Measurements from ENCODE around the gene UBE4B. TPM values are rescaled to one million over a fixed set of nuclear protein-coding genes. Genes with fewer than 3 reads are reported as not detected.

Gene UBE4B
- total RNA-seq, 1 experiment from 2014 or later, result 54.7 TPM

DNA sequence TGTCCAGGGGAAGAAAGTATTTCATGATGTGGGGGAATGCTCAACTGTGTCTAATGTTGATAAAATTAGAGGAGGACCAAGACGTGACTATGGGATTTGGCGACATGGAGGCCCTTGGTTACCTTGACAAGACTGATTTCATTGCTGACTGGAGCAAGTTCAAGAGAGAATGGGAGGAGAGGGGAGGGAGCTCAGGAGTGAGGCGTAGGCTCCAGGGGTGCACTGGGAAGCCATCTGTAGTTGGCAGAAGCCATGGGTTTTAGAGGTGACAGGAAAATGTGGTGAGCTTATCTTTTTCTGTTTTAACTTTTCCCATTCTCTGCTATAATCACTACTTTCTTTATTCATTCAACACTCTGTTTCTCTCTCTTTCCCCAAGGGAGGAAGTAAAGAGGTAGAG, 15.8 kb downstream of the UBE4B start:
- intact Hi-C loops (cut with micrococcal nuclease; ENCODE audit: unreplicated experiment), result no loop called here
- TF ChIP-seq TCF7L2 (IDR thresholded peaks at IDR 0.05; ENCODE audit: low read depth, low read length), result no peak
- TF ChIP-seq POLR2AphosphoS5 (IDR thresholded peaks at IDR 0.05; ENCODE audit: low read depth, low read length), result no peak
- no peak for TF ChIP-seq SIN3A (IDR thresholded peaks at IDR 0.05; ENCODE audit: borderline replicate concordance, insufficient read depth, low read depth, low read length)
- TF ChIP-seq, protein P1, sequence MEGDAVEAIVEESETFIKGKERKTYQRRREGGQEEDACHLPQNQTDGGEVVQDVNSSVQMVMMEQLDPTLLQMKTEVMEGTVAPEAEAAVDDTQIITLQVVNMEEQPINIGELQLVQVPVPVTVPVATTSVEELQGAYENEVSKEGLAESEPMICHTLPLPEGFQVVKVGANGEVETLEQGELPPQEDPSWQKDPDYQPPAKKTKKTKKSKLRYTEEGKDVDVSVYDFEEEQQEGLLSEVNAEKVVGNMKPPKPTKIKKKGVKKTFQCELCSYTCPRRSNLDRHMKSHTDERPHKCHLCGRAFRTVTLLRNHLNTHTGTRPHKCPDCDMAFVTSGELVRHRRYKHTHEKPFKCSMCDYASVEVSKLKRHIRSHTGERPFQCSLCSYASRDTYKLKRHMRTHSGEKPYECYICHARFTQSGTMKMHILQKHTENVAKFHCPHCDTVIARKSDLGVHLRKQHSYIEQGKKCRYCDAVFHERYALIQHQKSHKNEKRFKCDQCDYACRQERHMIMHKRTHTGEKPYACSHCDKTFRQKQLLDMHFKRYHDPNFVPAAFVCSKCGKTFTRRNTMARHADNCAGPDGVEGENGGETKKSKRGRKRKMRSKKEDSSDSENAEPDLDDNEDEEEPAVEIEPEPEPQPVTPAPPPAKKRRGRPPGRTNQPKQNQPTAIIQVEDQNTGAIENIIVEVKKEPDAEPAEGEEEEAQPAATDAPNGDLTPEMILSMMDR (IDR thresholded peaks at IDR 0.05), result no peak
- TF ChIP-seq, protein P2, sequence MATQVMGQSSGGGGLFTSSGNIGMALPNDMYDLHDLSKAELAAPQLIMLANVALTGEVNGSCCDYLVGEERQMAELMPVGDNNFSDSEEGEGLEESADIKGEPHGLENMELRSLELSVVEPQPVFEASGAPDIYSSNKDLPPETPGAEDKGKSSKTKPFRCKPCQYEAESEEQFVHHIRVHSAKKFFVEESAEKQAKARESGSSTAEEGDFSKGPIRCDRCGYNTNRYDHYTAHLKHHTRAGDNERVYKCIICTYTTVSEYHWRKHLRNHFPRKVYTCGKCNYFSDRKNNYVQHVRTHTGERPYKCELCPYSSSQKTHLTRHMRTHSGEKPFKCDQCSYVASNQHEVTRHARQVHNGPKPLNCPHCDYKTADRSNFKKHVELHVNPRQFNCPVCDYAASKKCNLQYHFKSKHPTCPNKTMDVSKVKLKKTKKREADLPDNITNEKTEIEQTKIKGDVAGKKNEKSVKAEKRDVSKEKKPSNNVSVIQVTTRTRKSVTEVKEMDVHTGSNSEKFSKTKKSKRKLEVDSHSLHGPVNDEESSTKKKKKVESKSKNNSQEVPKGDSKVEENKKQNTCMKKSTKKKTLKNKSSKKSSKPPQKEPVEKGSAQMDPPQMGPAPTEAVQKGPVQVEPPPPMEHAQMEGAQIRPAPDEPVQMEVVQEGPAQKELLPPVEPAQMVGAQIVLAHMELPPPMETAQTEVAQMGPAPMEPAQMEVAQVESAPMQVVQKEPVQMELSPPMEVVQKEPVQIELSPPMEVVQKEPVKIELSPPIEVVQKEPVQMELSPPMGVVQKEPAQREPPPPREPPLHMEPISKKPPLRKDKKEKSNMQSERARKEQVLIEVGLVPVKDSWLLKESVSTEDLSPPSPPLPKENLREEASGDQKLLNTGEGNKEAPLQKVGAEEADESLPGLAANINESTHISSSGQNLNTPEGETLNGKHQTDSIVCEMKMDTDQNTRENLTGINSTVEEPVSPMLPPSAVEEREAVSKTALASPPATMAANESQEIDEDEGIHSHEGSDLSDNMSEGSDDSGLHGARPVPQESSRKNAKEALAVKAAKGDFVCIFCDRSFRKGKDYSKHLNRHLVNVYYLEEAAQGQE (IDR thresholded peaks at IDR 0.05; ENCODE audit: insufficient read depth in 1 of 2, low read depth in 2 of 2, low read length in 1 of 2), result no peak
- BruUV-seq (replicated peaks), result no TSS peak

DNA sequence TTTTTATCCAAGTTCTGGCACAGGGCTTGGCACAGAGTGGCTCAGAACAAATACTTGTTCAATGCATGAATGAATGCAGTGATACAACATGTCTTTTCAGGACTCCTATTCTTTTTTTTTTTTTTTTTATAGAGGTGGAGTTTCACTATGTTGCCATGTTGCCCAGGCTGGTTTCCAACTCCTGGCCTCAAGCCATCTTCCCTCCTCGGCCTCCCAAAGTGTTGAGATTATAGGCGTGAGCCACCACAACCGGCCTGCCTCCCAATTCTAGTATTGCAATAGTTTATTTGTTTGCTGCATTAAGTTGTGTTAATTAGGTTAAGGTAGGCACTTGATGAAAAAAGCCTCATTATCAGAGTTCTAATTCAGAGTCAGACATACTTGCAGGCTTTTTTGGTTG, 17.9 kb downstream of the UBE4B start:
- no peaks in the 10 kb centered on the region for H3K9me3 ChIP-seq (ENCODE audit: control insufficient read depth, insufficient read depth, low read depth, low read length)
- H3K27ac ChIP-seq (ENCODE audit: low read length), result no peak overlapping the region
- H3K27me3 ChIP-seq (ENCODE audit: control insufficient read depth, insufficient read depth, low read length), result no peaks in the 10 kb centered on the region
- no TSS peak for BruUV-seq (replicated peaks)
- TF ChIP-seq, protein P1 (IDR thresholded peaks at IDR 0.05), result no peak
- no peak for TF ChIP-seq POLR2AphosphoS5 (IDR thresholded peaks at IDR 0.05; ENCODE audit: low read depth, low read length)
- TF ChIP-seq TCF7L2 (IDR thresholded peaks at IDR 0.05; ENCODE audit: low read depth, low read length), result no peak
- TF ChIP-seq, protein P2 (IDR thresholded peaks at IDR 0.05; ENCODE audit: insufficient read depth in 1 of 2, low read depth in 2 of 2, low read length in 1 of 2), result no peak
- no peak for TF ChIP-seq SIN3A (IDR thresholded peaks at IDR 0.05; ENCODE audit: borderline replicate concordance, insufficient read depth, low read depth, low read length)
- no peaks in the 10 kb centered on the region for H3K4me1 ChIP-seq (ENCODE audit: control insufficient read depth, insufficient read depth, low read length)
- no peak for ATAC-seq
- H3K36me3 ChIP-seq (ENCODE audit: control insufficient read depth, insufficient read depth, low read length), result no peaks in the 10 kb centered on the region
- no peak for DNase-seq (ENCODE audit: low read depth, low spot score)
- no peak overlapping the region for H3K4me3 ChIP-seq (ENCODE audit: low read depth in 2 of 2, low read length in 2 of 2)
- intact Hi-C loops (cut with micrococcal nuclease; ENCODE audit: unreplicated experiment), result no loop called here
- ChIA-PET CTCF (no interaction called here), POLR2A (interaction anchor here (0.7 kb wide), 1 partner anchor 16 kb away, joined by 4 read pairs; no protein-coding TSS in a partner anchor)
- in situ Hi-C loops (cut with HindIII; ENCODE audit: low pct_unique_long_range_greater_than_20kb, low sequenced_read_pairs), result no loop called here

More for the DNA sequence above, 15.8 kb downstream of the UBE4B start:
- ATAC-seq (no peak), DNase-seq (ENCODE audit: low read depth, low spot score) (no peak)
- Histone ChIP-seq H3K4me3 (ENCODE audit: low read depth in 2 of 2, low read length in 2 of 2) (no peak overlapping the region), H3K9me3 (ENCODE audit: control insufficient read depth, insufficient read depth, low read depth, low read length) (no peaks in the 10 kb centered on the region), H3K4me1 (ENCODE audit: control insufficient read depth, insufficient read depth, low read length) (no peaks in the 10 kb centered on the region), H3K36me3 (ENCODE audit: control insufficient read depth, insufficient read depth, low read length) (no peaks in the 10 kb centered on the region), H3K27ac (ENCODE audit: low read length) (no peak overlapping the region), H3K27me3 (ENCODE audit: control insufficient read depth, insufficient read depth, low read length) (no peaks in the 10 kb centered on the region)
- POLR2A ChIA-PET, result no interaction called here
- CTCF ChIA-PET, result no interaction called here
- in situ Hi-C loops (cut with HindIII; ENCODE audit: low pct_unique_long_range_greater_than_20kb, low sequenced_read_pairs), result no loop called here
